Panc1 (cell line): ENCODE measurements around the gene NSD1. TPM values are rescaled to one million over a fixed set of nuclear protein-coding genes. Genes with fewer than 3 reads are reported as not detected.
A peak's percentile ranks its signal among the peaks of the same experiment; 100 is the strongest.

Source experiments
- ATAC-seq: fragments of 200-7000 bp; cut with Tn5 transposase; 2 replicates; pipeline ENCODE4 v1.9.1; 2020; ENCODE audit warnings: mild to moderate bottlenecking, moderate library complexity
- BruUV-seq: library from RNA; stranded (reverse); fragments of 400-500 nt; replicated peaks from 2 replicates; lab custom pipeline; 2021; lab: Mats Ljungman, UMichigan
- CTCF ChIA-PET: fragments of 300-600 bp; sonication (Branson Sonifier 250); formaldehyde crosslinking; loops from one replicate; lab custom pipeline; 2022; ENCODE audit warnings: antibody characterized with exemption; lab: Charles Lee
- POLR2A ChIA-PET: fragments of 300-600 bp; sonication (Branson Sonifier 250); formaldehyde crosslinking; loops from one replicate; lab custom pipeline; 2022; ENCODE audit warnings: antibody characterized with exemption; lab: Charles Lee
- DNase-seq: peaks from one replicate; pipeline ENCODE4 v3.0.0-alpha.2; 2010; ENCODE audit warnings: low read depth, low spot score
- H3K27ac ChIP-seq: 2 replicates; pipeline ENCODE4 v1.5.1; 2011; ENCODE audit warnings: mild to moderate bottlenecking, low read length, inconsistent platforms
- H3K27me3 ChIP-seq: fragments of 200-500 bp; sonication (Bioruptor generic); 2 replicates; pipeline ENCODE4 v1.6.0; 2014; ENCODE audit warnings: low read length, inconsistent platforms; ENCODE audit not compliant: control insufficient read depth, insufficient read depth
- H3K36me3 ChIP-seq: fragments of 200-500 bp; sonication (Bioruptor generic); 2 replicates; pipeline ENCODE4 v1.5.1; 2014; ENCODE audit warnings: inconsistent platforms, mild to moderate bottlenecking, low read length, moderate library complexity; ENCODE audit not compliant: control insufficient read depth, insufficient read depth
- H3K4me1 ChIP-seq: 2 replicates; pipeline ENCODE4 v1.5.1; 2011; ENCODE audit warnings: inconsistent platforms, mild to moderate bottlenecking, low read length, moderate library complexity; ENCODE audit not compliant: control insufficient read depth, insufficient read depth
- H3K4me3 ChIP-seq, 2 experiments: 2 replicates each; pipeline ENCODE4 v1.5.1; 2011 to 2012; ENCODE audit warnings: low read depth in 2 of 2, low read length in 2 of 2, mild to moderate bottlenecking in 2 of 2, inconsistent platforms in 1 of 2, moderate library complexity in 1 of 2
- H3K9me3 ChIP-seq: fragments of 200-500 bp; sonication (Bioruptor generic); 2 replicates; pipeline ENCODE4 v1.5.1; 2014; ENCODE audit warnings: low read depth, mild to moderate bottlenecking, inconsistent platforms, low read length, moderate library complexity; ENCODE audit not compliant: control insufficient read depth, insufficient read depth
- CTCF ChIP-seq: fragments of 450-650 bp; IDR thresholded peaks from 2 replicates; pipeline ENCODE4 v1.5.1; 2017; ENCODE audit warnings: mild to moderate bottlenecking
- POLR2AphosphoS5 ChIP-seq: IDR thresholded peaks from 2 replicates; pipeline ENCODE4 v1.6.1; 2012; ENCODE audit warnings: mild to moderate bottlenecking, low read depth, low read length, moderate library complexity
- REST ChIP-seq, 2 experiments: IDR thresholded peaks; 2 replicates each; pipeline ENCODE4 v1.6.1; 2011 to 2012; ENCODE audit warnings: low read depth in 2 of 2, control low read depth in 1 of 2, low read length in 1 of 2, mild to moderate bottlenecking in 1 of 2, moderate library complexity in 1 of 2; ENCODE audit not compliant: insufficient read depth in 1 of 2
- SIN3A ChIP-seq: IDR thresholded peaks from 2 replicates; pipeline ENCODE4 v1.6.1; 2012; ENCODE audit warnings: low read depth, mild to moderate bottlenecking, low read length, moderate library complexity, borderline replicate concordance; ENCODE audit not compliant: insufficient read depth
- TCF7L2 ChIP-seq: IDR thresholded peaks from 2 replicates; pipeline ENCODE4 v1.6.1; 2011; ENCODE audit warnings: mild to moderate bottlenecking, low read depth, low read length, inconsistent platforms
- in situ Hi-C: cut with HindIII; loops from 2 replicates; pipeline ENCODE4 v1.10.0; 2016; ENCODE audit warnings: low sequenced_read_pairs, low pct_unique_long_range_greater_than_20kb
- intact Hi-C: fragments of 100-400 bp; cut with micrococcal nuclease; formaldehyde crosslinking; loops from one replicate; pipeline ENCODE4 v1.10.0; 2022; ENCODE audit not compliant: unreplicated experiment
- total RNA-seq: library from RNA; stranded (reverse); gene quantifications from one replicate; pipeline ENCODE4 v1.2.1, GENCODE V29; 2021; ENCODE audit not compliant: unreplicated experiment

Gene NSD1
- total RNA-seq, 1 experiment from 2014 or later: 58.7 TPM

GRCh38 chr5:177311723-177312648 lies 178.4 kb downstream of the NSD1 start, which contains the start of gene MXD3:
MXD3 (minus strand) TSS chr5:177311898; CDS start chr5:177311830, 68 bp downstream.
- ATAC-seq: peak; percentile 69
- Histone ChIP-seq H3K27ac (peak within 1 kb of the TSS; percentile 76), H3K4me3 (peak within 1 kb of the TSS; percentile 39 to 58), H3K4me1 (peaks cover 12% of the 10 kb centered on the region), H3K27me3 (no peaks in the 10 kb centered on the region), H3K36me3 (no peaks in the 10 kb centered on the region; the same call in 1 of the 2 replicates), H3K9me3 (no peaks in the 10 kb centered on the region)
- CTCF ChIA-PET: no interaction called here
- intact Hi-C loops (loop anchor here (10.0 kb wide), 1 partner anchor 143 kb away; no protein-coding TSS in a partner anchor), in situ Hi-C loops (no loop called here)
- no TSS peak for BruUV-seq
- TF ChIP-seq CTCF (no peak), SIN3A (no peak; the same call in 1 of the 2 replicates), TCF7L2 (no peak), POLR2AphosphoS5 (peak; percentile 44; the same call in 1 of the 2 replicates), REST (IDR thresholded peaks at IDR 0.05; ENCODE audit: insufficient read depth in 1 of 2, low read depth in 2 of 2, low read length in 1 of 2) (no peak)
- no peak for DNase-seq
- POLR2A ChIA-PET: no interaction called here

GRCh38 chr5:177312649-177313181 lies 179.1 kb downstream of the NSD1 start:
- ChIA-PET POLR2A (no interaction called here), CTCF (no interaction called here)
- in situ Hi-C loops: no loop called here
- peak overlapping the region; percentile 76 for H3K27ac ChIP-seq
- TF ChIP-seq REST (IDR thresholded peaks at IDR 0.05; ENCODE audit: insufficient read depth in 1 of 2, low read depth in 2 of 2, low read length in 1 of 2): no peak
- peak; percentile 13; the same call in 1 of the 2 replicates for TF ChIP-seq CTCF
- intact Hi-C loops: loop anchor here (10.0 kb wide), 1 partner anchor 142 kb away; no protein-coding TSS in a partner anchor
- TSS peak; percentile 78 for BruUV-seq
- no peaks in the 10 kb centered on the region; the same call in 1 of the 2 replicates for H3K36me3 ChIP-seq
- ATAC-seq: peak; percentile 12; the same call in 1 of the 2 replicates
- peak overlapping the region; percentile 39 to 58 for H3K4me3 ChIP-seq
- H3K27me3 ChIP-seq: no peaks in the 10 kb centered on the region
- no peaks in the 10 kb centered on the region for H3K9me3 ChIP-seq
- no peak for DNase-seq
- peaks cover 12% of the 10 kb centered on the region for H3K4me1 ChIP-seq
